ENCODE results near the gene KCNN4. TPM values are rescaled to one million over a fixed set of nuclear protein-coding genes. Genes with fewer than 3 reads are reported as not detected.

Gene KCNN4
- polyA plus RNA-seq, 1 of the 3 experiments (the other 2 are of a cell fraction) = 22.2 TPM

- TF ChIP-seq, protein P1, sequence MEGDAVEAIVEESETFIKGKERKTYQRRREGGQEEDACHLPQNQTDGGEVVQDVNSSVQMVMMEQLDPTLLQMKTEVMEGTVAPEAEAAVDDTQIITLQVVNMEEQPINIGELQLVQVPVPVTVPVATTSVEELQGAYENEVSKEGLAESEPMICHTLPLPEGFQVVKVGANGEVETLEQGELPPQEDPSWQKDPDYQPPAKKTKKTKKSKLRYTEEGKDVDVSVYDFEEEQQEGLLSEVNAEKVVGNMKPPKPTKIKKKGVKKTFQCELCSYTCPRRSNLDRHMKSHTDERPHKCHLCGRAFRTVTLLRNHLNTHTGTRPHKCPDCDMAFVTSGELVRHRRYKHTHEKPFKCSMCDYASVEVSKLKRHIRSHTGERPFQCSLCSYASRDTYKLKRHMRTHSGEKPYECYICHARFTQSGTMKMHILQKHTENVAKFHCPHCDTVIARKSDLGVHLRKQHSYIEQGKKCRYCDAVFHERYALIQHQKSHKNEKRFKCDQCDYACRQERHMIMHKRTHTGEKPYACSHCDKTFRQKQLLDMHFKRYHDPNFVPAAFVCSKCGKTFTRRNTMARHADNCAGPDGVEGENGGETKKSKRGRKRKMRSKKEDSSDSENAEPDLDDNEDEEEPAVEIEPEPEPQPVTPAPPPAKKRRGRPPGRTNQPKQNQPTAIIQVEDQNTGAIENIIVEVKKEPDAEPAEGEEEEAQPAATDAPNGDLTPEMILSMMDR (IDR thresholded peaks at IDR 0.05) = no peak
- no peak for TF ChIP-seq IRF3 (IDR thresholded peaks at IDR 0.05; ENCODE audit: low read depth, low read length)
- Histone ChIP-seq H3K4me3 (ENCODE audit: low read depth in 2 of 2, low read length in 1 of 2) (no peak overlapping the region), H3F3A (replicated peaks; ENCODE audit: insufficient read depth) (no peaks in the 10 kb centered on the region), H3K4me2 (no peak overlapping the region), H4K20me1 (ENCODE audit: insufficient read depth) (no peaks in the 10 kb centered on the region), H3K9me3 (no peaks in the 10 kb centered on the region), H3K9ac (no peak overlapping the region), H3K4me1 (ENCODE audit: control insufficient read depth in 1 of 2, insufficient read depth in 2 of 2, low read depth in 1 of 2, low read length in 1 of 2) (no peaks in the 10 kb centered on the region), H3K27me3 (ENCODE audit: insufficient read depth) (peaks cover 12% of the 10 kb centered on the region; the same call in 1 of the 2 replicates), H3K36me3 (replicated peaks in 1 of 2; ENCODE audit: control insufficient read depth in 1 of 2, insufficient read depth in 2 of 2, low read length in 1 of 2) (no peaks in the 10 kb centered on the region), H3K9me2 (no peaks in the 10 kb centered on the region), H3K27ac (ENCODE audit: low read depth in 2 of 2, low read length in 1 of 2) (no peak overlapping the region), H3K79me2 (ENCODE audit: insufficient read depth) (no peaks in the 10 kb centered on the region), H2AFZ (ENCODE audit: low read depth) (no peak overlapping the region)
- 11% methylated on average over 1 of the region's 1 CpG for whole genome bisulfite sequencing (ENCODE audit: low lambda C conversion rate)
- no peak for DNase-seq
- CTCF ChIA-PET = interaction anchor here (0.7 to 1.6 kb wide), 4 partner anchors 27 to 69 kb away, joined by 3 to 6 read pairs (median 4); no protein-coding TSS in a partner anchor
- POLR2A ChIA-PET = no interaction called here
These were observed 31.5 kb upstream of the KCNN4 start for GRCh38 chr19:43812259-43812658.

GRCh38 chr19:43811837-43812236 is 31.1 kb upstream of the KCNN4 start:
- Histone ChIP-seq H3K4me1 (ENCODE audit: control insufficient read depth in 1 of 2, insufficient read depth in 2 of 2, low read depth in 1 of 2, low read length in 1 of 2) (no peaks in the 10 kb centered on the region), H2AFZ (ENCODE audit: low read depth) (no peak overlapping the region), H3K4me3 (ENCODE audit: low read depth in 2 of 2, low read length in 1 of 2) (no peak overlapping the region), H3K9me2 (no peaks in the 10 kb centered on the region), H3K79me2 (ENCODE audit: insufficient read depth) (no peaks in the 10 kb centered on the region), H3K9ac (no peak overlapping the region), H3K27me3 (ENCODE audit: insufficient read depth) (peaks cover 12% of the 10 kb centered on the region; the same call in 1 of the 2 replicates), H4K20me1 (ENCODE audit: insufficient read depth) (no peaks in the 10 kb centered on the region), H3K9me3 (no peaks in the 10 kb centered on the region), H3K27ac (ENCODE audit: low read depth in 2 of 2, low read length in 1 of 2) (no peak overlapping the region), H3F3A (replicated peaks; ENCODE audit: insufficient read depth) (no peaks in the 10 kb centered on the region), H3K4me2 (no peak overlapping the region), H3K36me3 (replicated peaks in 1 of 2; ENCODE audit: control insufficient read depth in 1 of 2, insufficient read depth in 2 of 2, low read length in 1 of 2) (no peaks in the 10 kb centered on the region)
- ChIA-PET POLR2A (no interaction called here), CTCF (interaction anchor here (0.7 to 2.4 kb wide), 4 partner anchors 27 to 69 kb away, joined by 3 to 21 read pairs (median 6); no protein-coding TSS in a partner anchor)
- no peak for DNase-seq
- WGBS (ENCODE audit: low lambda C conversion rate) = 0% methylated on average over 1 of the region's 1 CpG
- TF ChIP-seq, protein P2, sequence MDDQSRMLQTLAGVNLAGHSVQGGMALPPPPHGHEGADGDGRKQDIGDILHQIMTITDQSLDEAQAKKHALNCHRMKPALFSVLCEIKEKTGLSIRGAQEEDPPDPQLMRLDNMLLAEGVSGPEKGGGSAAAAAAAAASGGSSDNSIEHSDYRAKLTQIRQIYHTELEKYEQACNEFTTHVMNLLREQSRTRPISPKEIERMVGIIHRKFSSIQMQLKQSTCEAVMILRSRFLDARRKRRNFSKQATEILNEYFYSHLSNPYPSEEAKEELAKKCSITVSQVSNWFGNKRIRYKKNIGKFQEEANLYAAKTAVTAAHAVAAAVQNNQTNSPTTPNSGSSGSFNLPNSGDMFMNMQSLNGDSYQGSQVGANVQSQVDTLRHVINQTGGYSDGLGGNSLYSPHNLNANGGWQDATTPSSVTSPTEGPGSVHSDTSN (IDR thresholded peaks at IDR 0.05) = no peak
- TF ChIP-seq MXI1 (IDR thresholded peaks at IDR 0.05; ENCODE audit: low read depth, low read length) = no peak
- no peak for TF ChIP-seq POLR2AphosphoS5 (IDR thresholded peaks at IDR 0.05; ENCODE audit: low read depth, low read length)
- no peak for TF ChIP-seq RXRA (IDR thresholded peaks at IDR 0.05; ENCODE audit: borderline replicate concordance, low read depth)
- TF ChIP-seq NRF1 (IDR thresholded peaks at IDR 0.05; ENCODE audit: low read depth, low read length) = no peak
- no peak for TF ChIP-seq EZH2phosphoT487 (IDR thresholded peaks at IDR 0.05; ENCODE audit: borderline replicate concordance, low read depth)
- no peak for TF ChIP-seq TAF1 (IDR thresholded peaks at IDR 0.05; ENCODE audit: borderline replicate concordance, low read depth, low read length)
- TF ChIP-seq, protein P3, sequence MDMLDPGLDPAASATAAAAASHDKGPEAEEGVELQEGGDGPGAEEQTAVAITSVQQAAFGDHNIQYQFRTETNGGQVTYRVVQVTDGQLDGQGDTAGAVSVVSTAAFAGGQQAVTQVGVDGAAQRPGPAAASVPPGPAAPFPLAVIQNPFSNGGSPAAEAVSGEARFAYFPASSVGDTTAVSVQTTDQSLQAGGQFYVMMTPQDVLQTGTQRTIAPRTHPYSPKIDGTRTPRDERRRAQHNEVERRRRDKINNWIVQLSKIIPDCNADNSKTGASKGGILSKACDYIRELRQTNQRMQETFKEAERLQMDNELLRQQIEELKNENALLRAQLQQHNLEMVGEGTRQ (IDR thresholded peaks at IDR 0.05; ENCODE audit: borderline replicate concordance, low read depth, low read length) = no peak
- no peak for TF ChIP-seq RFX5 (IDR thresholded peaks at IDR 0.05; ENCODE audit: low read length)
- no peak for TF ChIP-seq FOXJ3 (CRISPR knock-in tag; IDR thresholded peaks at IDR 0.05)
- TF ChIP-seq FOSL2 (IDR thresholded peaks at IDR 0.05; ENCODE audit: borderline replicate concordance, low read depth) = no peak
- TF ChIP-seq, protein P4, sequence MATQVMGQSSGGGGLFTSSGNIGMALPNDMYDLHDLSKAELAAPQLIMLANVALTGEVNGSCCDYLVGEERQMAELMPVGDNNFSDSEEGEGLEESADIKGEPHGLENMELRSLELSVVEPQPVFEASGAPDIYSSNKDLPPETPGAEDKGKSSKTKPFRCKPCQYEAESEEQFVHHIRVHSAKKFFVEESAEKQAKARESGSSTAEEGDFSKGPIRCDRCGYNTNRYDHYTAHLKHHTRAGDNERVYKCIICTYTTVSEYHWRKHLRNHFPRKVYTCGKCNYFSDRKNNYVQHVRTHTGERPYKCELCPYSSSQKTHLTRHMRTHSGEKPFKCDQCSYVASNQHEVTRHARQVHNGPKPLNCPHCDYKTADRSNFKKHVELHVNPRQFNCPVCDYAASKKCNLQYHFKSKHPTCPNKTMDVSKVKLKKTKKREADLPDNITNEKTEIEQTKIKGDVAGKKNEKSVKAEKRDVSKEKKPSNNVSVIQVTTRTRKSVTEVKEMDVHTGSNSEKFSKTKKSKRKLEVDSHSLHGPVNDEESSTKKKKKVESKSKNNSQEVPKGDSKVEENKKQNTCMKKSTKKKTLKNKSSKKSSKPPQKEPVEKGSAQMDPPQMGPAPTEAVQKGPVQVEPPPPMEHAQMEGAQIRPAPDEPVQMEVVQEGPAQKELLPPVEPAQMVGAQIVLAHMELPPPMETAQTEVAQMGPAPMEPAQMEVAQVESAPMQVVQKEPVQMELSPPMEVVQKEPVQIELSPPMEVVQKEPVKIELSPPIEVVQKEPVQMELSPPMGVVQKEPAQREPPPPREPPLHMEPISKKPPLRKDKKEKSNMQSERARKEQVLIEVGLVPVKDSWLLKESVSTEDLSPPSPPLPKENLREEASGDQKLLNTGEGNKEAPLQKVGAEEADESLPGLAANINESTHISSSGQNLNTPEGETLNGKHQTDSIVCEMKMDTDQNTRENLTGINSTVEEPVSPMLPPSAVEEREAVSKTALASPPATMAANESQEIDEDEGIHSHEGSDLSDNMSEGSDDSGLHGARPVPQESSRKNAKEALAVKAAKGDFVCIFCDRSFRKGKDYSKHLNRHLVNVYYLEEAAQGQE (IDR thresholded peaks at IDR 0.05; ENCODE audit: low read depth, low read length) = no peak

Measured in SK-N-SH (cell line).